Caco-2 (cell line): Measurements from ENCODE around the gene PTGFRN. TPM values are rescaled to one million over a fixed set of nuclear protein-coding genes. Genes with fewer than 3 reads are reported as not detected.
"Not testable (repeated sequence)": the region's sequence is repeated elsewhere in the genome, so short reads cannot be mapped to it uniquely, and the experiment has no call there.

Experiments used
- BruUV-seq: library from RNA; stranded (reverse); fragments of 400-500 nt; replicated peaks from 2 replicates; lab custom pipeline; 2021; lab: Mats Ljungman, UMichigan
- CTCF ChIA-PET: fragments of 300-600 bp; sonication (Branson Sonifier 250); formaldehyde crosslinking; loops from one replicate; lab custom pipeline; 2022; ENCODE audit warnings: antibody characterized with exemption; lab: Charles Lee
- POLR2A ChIA-PET: fragments of 300-600 bp; sonication (Branson Sonifier 250); formaldehyde crosslinking; loops from one replicate; lab custom pipeline; 2022; ENCODE audit warnings: antibody characterized with exemption; lab: Charles Lee
- DNase-seq, 2 experiments: peaks; one replicate each; pipeline versions ENCODE4 v3.0.0 to v3.0.0-alpha.2; 2020 to 2022
- H3K27me3 ChIP-seq: replicated peaks from 2 replicates; pipeline ENCODE4 v1.6.0; 2011; ENCODE audit warnings: low read length; ENCODE audit not compliant: control insufficient read depth, insufficient read depth
- H3K36me3 ChIP-seq: 2 replicates; pipeline ENCODE4 v1.5.1; 2011; ENCODE audit warnings: low read length; ENCODE audit not compliant: control insufficient read depth, insufficient read depth
- H3K4me1 ChIP-seq: fragments of 250-450 bp; sonication (Bioruptor Pico); 2 replicates; pipeline ENCODE4 v1.5.1; 2020; ENCODE audit warnings: mild to moderate bottlenecking
- H3K4me3 ChIP-seq: 2 replicates; pipeline ENCODE4 v1.5.1; 2011; ENCODE audit warnings: low read depth, mild to moderate bottlenecking, control low read depth, low read length
- H3K9me3 ChIP-seq: fragments of 250-450 bp; sonication (Bioruptor Pico); 2 replicates; pipeline ENCODE4 v1.5.1; 2020; ENCODE audit warnings: mild to moderate bottlenecking, moderate library complexity
- H3K27ac Mint-ChIP-seq: one replicate; pipeline ENCODE4 v1.8.0; 2022; ENCODE audit warnings: mixed read lengths; ENCODE audit not compliant: unreplicated experiment
- H3K27me3 Mint-ChIP-seq: one replicate; pipeline ENCODE4 v1.8.0; 2022; ENCODE audit warnings: mixed read lengths; ENCODE audit not compliant: insufficient read depth, unreplicated experiment
- H3K36me3 Mint-ChIP-seq: one replicate; pipeline ENCODE4 v1.8.0; 2022; ENCODE audit warnings: mild to moderate bottlenecking, mixed read lengths; ENCODE audit not compliant: insufficient read depth, unreplicated experiment
- H3K4me1 Mint-ChIP-seq: one replicate; pipeline ENCODE4 v1.8.0; 2022; ENCODE audit warnings: low read depth, mixed read lengths; ENCODE audit not compliant: unreplicated experiment
- H3K4me3 Mint-ChIP-seq: one replicate; pipeline ENCODE4 v1.8.0; 2022; ENCODE audit warnings: mild to moderate bottlenecking, moderate library complexity, mixed read lengths; ENCODE audit not compliant: unreplicated experiment
- H3K9me3 Mint-ChIP-seq: one replicate; pipeline ENCODE4 v1.8.0; 2022; ENCODE audit warnings: mixed read lengths; ENCODE audit not compliant: unreplicated experiment
- intact Hi-C: fragments of 100-400 bp; cut with micrococcal nuclease; formaldehyde crosslinking; loops from one replicate; pipeline ENCODE4 v1.10.0; 2022; ENCODE audit not compliant: unreplicated experiment
- total RNA-seq: library from RNA; stranded (reverse); gene quantifications from 2 replicates; pipeline ENCODE4 v1.2.3, GENCODE V29; 2022
- TF ChIP-seq, protein P1 (sequence below), 2 experiments: fragments of 200-600 bp in 1 of 2; IDR thresholded peaks; 1 replicate in 1 of 2; 2 replicates in 1 of 2; pipeline versions ENCODE4 v1.5.1 to v1.8.0; 2011 to 2022; ENCODE audit warnings: antibody characterized with exemption in 1 of 2, control low read depth in 1 of 2, inconsistent platforms in 1 of 2, low read depth in 1 of 2, low read length in 1 of 2, mild to moderate bottlenecking in 1 of 2, moderate library complexity in 1 of 2; ENCODE audit not compliant: insufficient read depth in 1 of 2, severe bottlenecking in 1 of 2, unreplicated experiment in 1 of 2

Gene PTGFRN
- total RNA-seq, 1 experiment from 2014 or later = 16.2 TPM

DNA sequence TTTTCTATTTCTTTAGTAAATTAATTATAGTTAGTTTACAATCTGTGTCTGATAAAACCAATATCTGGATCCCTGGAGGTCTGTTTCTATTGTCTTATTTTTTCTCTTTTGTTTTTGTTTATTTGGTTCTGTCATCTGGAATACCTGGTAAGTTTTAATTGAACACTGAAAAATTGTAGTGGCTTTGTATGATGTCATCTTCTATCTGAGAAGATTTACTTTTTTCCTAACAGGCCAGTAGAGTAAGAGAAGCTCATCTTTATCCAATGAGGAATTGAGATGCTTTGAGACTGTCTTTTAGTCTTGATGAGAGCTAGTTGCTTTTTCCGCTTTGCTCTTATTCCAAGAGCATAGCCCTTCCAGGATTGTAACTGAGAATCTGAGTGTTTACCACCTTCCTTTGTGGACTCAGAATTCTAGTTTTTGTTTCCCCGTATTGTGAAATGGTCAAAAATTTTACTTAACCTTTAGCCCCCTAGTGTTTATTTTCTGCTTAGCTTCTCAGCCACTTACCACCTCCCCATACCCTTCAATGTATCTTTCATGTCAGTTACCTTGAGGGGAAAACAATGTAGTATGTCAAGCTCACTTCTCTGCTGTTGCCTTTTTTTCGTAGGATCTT, 25.0 kb downstream of the PTGFRN start:
- DNase-seq = peak in 1 of 2 experiments; percentile 20
- no peak overlapping the region for H3K27ac Mint-ChIP-seq
- Histone ChIP-seq H3K9me3 (no peaks in the 10 kb centered on the region), H3K36me3 (no peaks in the 10 kb centered on the region), H3K4me3 (no peak overlapping the region), H3K27me3 (no peaks in the 10 kb centered on the region), H3K4me1 (peaks cover 22% of the 10 kb centered on the region)
- H3K4me3 Mint-ChIP-seq = no peak overlapping the region
- H3K27me3 Mint-ChIP-seq = no peaks in the 10 kb centered on the region
- H3K9me3 Mint-ChIP-seq = no peaks in the 10 kb centered on the region
- ChIA-PET CTCF (interaction anchor here (0.7 to 1.0 kb wide), 4 partner anchors 12 to 52 kb away, joined by 3 to 5 read pairs (median 3); no protein-coding TSS in a partner anchor), POLR2A (interaction anchor here (0.5 kb wide), 1 partner anchor 48 kb away, joined by 3 read pairs; no protein-coding TSS in a partner anchor)
- H3K36me3 Mint-ChIP-seq = no peaks in the 10 kb centered on the region
- intact Hi-C loops = loop anchor here (5.0 kb wide), 1 partner anchor 48 kb away; no protein-coding TSS in a partner anchor
- TF ChIP-seq, protein P1, sequence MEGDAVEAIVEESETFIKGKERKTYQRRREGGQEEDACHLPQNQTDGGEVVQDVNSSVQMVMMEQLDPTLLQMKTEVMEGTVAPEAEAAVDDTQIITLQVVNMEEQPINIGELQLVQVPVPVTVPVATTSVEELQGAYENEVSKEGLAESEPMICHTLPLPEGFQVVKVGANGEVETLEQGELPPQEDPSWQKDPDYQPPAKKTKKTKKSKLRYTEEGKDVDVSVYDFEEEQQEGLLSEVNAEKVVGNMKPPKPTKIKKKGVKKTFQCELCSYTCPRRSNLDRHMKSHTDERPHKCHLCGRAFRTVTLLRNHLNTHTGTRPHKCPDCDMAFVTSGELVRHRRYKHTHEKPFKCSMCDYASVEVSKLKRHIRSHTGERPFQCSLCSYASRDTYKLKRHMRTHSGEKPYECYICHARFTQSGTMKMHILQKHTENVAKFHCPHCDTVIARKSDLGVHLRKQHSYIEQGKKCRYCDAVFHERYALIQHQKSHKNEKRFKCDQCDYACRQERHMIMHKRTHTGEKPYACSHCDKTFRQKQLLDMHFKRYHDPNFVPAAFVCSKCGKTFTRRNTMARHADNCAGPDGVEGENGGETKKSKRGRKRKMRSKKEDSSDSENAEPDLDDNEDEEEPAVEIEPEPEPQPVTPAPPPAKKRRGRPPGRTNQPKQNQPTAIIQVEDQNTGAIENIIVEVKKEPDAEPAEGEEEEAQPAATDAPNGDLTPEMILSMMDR (IDR thresholded peaks at IDR 0.05; ENCODE audit: insufficient read depth in 1 of 2, low read depth in 1 of 2, low read length in 1 of 2, severe bottlenecking in 1 of 2, unreplicated experiment in 1 of 2) = peak in 1 of 2 experiments; percentile 13
- H3K4me1 Mint-ChIP-seq = peaks cover 7% of the 10 kb centered on the region
- BruUV-seq = no TSS peak

DNA sequence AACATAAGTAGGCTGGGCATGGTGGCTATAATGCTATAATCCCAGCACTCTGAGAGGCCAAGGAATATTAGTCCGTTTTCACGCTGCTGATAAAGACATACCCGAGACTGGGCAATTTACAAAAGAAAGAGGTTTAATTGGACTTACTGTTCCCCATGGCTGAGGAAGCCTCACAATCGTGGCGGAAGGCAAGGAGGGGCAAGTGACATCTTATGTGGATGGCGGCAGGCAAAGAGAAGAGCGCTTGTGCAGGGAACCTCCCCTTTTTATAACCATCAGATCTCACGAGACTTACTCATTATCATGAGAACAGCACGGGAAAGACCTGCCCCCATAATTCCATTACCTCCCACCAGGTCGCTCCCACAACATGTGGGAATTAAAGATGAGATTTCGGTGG, 28.5 kb downstream of the PTGFRN start:
- BruUV-seq = no TSS peak
- H3K27ac Mint-ChIP-seq = no peak overlapping the region
- no peaks in the 10 kb centered on the region for H3K27me3 ChIP-seq
- ChIA-PET POLR2A (no interaction called here), CTCF (no interaction called here)
- H3K4me3 Mint-ChIP-seq = no peak overlapping the region
- H3K9me3 ChIP-seq = no peaks in the 10 kb centered on the region
- peaks cover 3% of the 10 kb centered on the region; the same call in 1 of the 2 replicates for H3K4me1 ChIP-seq
- H3K9me3 Mint-ChIP-seq = no peaks in the 10 kb centered on the region
- H3K36me3 Mint-ChIP-seq = no peaks in the 10 kb centered on the region
- H3K4me3 ChIP-seq = no peak overlapping the region
- DNase-seq = no peak
- no peaks in the 10 kb centered on the region for H3K27me3 Mint-ChIP-seq
- peaks cover 6% of the 10 kb centered on the region for H3K4me1 Mint-ChIP-seq
- H3K36me3 ChIP-seq = no peaks in the 10 kb centered on the region
- intact Hi-C loops = no loop called here
- TF ChIP-seq, protein P1 (IDR thresholded peaks at IDR 0.05; ENCODE audit: insufficient read depth in 1 of 2, low read depth in 1 of 2, low read length in 1 of 2, severe bottlenecking in 1 of 2, unreplicated experiment in 1 of 2) = no peak

DNA sequence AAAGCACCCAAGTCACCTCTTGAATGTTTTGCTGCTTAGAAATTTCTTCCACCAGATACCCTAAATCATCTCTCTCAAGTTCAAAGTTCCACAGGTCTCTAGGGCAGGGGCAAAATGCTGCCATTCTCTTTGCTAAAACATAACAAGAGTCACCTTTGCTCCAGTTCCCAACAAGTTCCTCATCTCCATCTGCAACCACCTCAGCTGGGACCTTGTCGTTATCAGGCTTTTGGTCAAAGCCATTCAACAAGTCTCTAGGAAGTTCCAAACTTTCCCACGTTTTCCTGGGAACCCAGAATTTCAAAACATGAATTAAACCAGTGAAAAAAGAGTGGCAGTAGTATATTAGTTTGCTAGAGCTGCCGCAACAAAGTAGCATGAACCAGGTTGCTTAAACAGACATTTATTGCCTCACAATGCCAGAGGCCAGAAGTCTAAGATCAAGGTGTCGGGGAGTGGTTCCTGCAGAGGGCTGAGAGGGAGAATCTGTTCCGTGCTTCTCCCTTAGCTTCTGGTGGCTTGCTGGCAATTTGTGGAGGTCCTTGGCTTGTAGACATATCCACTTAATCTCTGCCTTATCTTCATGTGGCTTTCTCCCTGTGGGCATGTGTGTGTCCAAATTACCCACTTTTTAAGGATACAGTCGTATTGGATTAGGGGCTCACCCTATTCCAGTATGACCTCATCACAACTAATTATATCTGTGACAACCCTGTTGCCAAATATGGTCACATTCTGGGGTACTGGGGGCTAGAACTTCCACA, 30.2 kb downstream of the PTGFRN start:
- H3K27me3 ChIP-seq, H3K27me3 Mint-ChIP-seq, H3K36me3 ChIP-seq, H3K27ac Mint-ChIP-seq, BruUV-seq, H3K4me1 Mint-ChIP-seq, H3K4me1 ChIP-seq, DNase-seq, H3K9me3 ChIP-seq, CTCF ChIA-PET, POLR2A ChIA-PET, H3K4me3 Mint-ChIP-seq, H3K36me3 Mint-ChIP-seq, H3K4me3 ChIP-seq, intact Hi-C loops, H3K9me3 Mint-ChIP-seq: not testable (repeated sequence)
